Measurements from ENCODE around the gene P2RY12. TPM values are rescaled to one million over a fixed set of nuclear protein-coding genes. Genes with fewer than 3 reads are reported as not detected.

The P2RY12 gene
- total RNA-seq, 1 donor = 0.18 TPM

GRCh38 chr3:151327571-151328198 lies 56.9 kb downstream of the P2RY12 start:
- H3K4me3 ChIP-seq (ENCODE audit: low read depth, low read length) = no peak overlapping the region
- peak; percentile 60 for TF ChIP-seq CTCF (IDR thresholded peaks at IDR 0.05; ENCODE audit: insufficient read depth, low read length)
- DNase-seq (ENCODE audit: low read depth) = peak; percentile 65

GRCh38 chr3:151322511-151322910 lies 62.0 kb downstream of the P2RY12 start:
- H3K4me3 ChIP-seq (ENCODE audit: low read depth, low read length) = no peak overlapping the region
- no peak for TF ChIP-seq CTCF (IDR thresholded peaks at IDR 0.05; ENCODE audit: insufficient read depth, low read length)
- DNase-seq (ENCODE audit: low read depth) = no peak

GRCh38 chr3:151321526-151321925 lies 63.0 kb downstream of the P2RY12 start:
- H3K4me3 ChIP-seq (ENCODE audit: low read depth, low read length) = no peak overlapping the region

GRCh38 chr3:151320131-151320530 lies 64.4 kb downstream of the P2RY12 start:
- H3K4me3 ChIP-seq (ENCODE audit: low read depth, low read length) = no peak overlapping the region
- no peak for TF ChIP-seq CTCF (IDR thresholded peaks at IDR 0.05; ENCODE audit: insufficient read depth, low read length)
- DNase-seq (ENCODE audit: low read depth) = no peak

More at GRCh38 chr3:151321526-151321925, 63.0 kb downstream of the P2RY12 start:
- DNase-seq (ENCODE audit: low read depth) = no peak
- no peak for TF ChIP-seq CTCF (IDR thresholded peaks at IDR 0.05; ENCODE audit: insufficient read depth, low read length)

- no peak for DNase-seq (ENCODE audit: low read depth)
- H3K4me3 ChIP-seq (ENCODE audit: low read depth, low read length) = no peak overlapping the region
- TF ChIP-seq CTCF (IDR thresholded peaks at IDR 0.05; ENCODE audit: insufficient read depth, low read length) = no peak
Observed at GRCh38 chr3:151319628-151320027, 64.9 kb downstream of the P2RY12 start.

- H3K4me3 ChIP-seq (ENCODE audit: low read depth, low read length) = no peak overlapping the region
- no peak for DNase-seq (ENCODE audit: low read depth)
- TF ChIP-seq CTCF (IDR thresholded peaks at IDR 0.05; ENCODE audit: insufficient read depth, low read length) = no peak
Observed at GRCh38 chr3:151318991-151319390, 65.6 kb downstream of the P2RY12 start.

- no peak overlapping the region for H3K4me3 ChIP-seq (ENCODE audit: low read depth, low read length)
- peak; percentile 29 for DNase-seq (ENCODE audit: low read depth)
- TF ChIP-seq CTCF (IDR thresholded peaks at IDR 0.05; ENCODE audit: insufficient read depth, low read length) = no peak
Observed at GRCh38 chr3:151318313-151318712, 66.2 kb downstream of the P2RY12 start.
